AG04450 (cell line): ENCODE data around the gene MAP1S. TPM values are rescaled to one million over a fixed set of nuclear protein-coding genes. Genes with fewer than 3 reads are reported as not detected.

Experiments used
- CTCF ChIA-PET: fragments of 300-600, 350-600 bp; formaldehyde crosslinking; extraction: SDS; loops from one replicate; lab custom pipeline; 2022; ENCODE audit warnings: antibody characterized with exemption, inconsistent platforms; lab: Charles Lee
- POLR2A ChIA-PET: fragments of 350-600 bp; formaldehyde crosslinking; extraction: SDS; loops from one replicate; lab custom pipeline; 2021; ENCODE audit warnings: antibody characterized with exemption, inconsistent platforms; lab: Yijun Ruan, JAX
- DNase-seq: peaks from one replicate; pipeline ENCODE4 v3.0.0-alpha.2; 2011; ENCODE audit warnings: low read depth, low spot score
- H3K27ac ChIP-seq: one replicate; pipeline ENCODE4 v1.5.1; 2012; ENCODE audit warnings: low read depth, low read length, control low read depth
- H3K27me3 ChIP-seq: one replicate; pipeline ENCODE4 v1.6.0; 2012; ENCODE audit warnings: low read length; ENCODE audit not compliant: control insufficient read depth, insufficient read depth
- H3K4me3 ChIP-seq: 2 replicates; pipeline ENCODE4 v1.5.1; 2011; ENCODE audit warnings: mild to moderate bottlenecking, low read depth, low read length, control low read depth
- H3K9me3 ChIP-seq: 2 replicates; pipeline ENCODE4 v1.5.1; 2012; ENCODE audit warnings: low read length; ENCODE audit not compliant: control insufficient read depth, insufficient read depth
- CTCF ChIP-seq: IDR thresholded peaks from 2 replicates; pipeline ENCODE4 v1.5.1; 2011; ENCODE audit warnings: low read depth, low read length, control low read depth, inconsistent platforms
- polyA plus RNA-seq: library from polyadenylated mRNA; depleted of rRNA; stranded (reverse); fragments of >200 nt; gene quantifications from 2 replicates; pipeline ENCODE4 v1.2.3, GENCODE V29; 2011

MAP1S gene
- polyA plus RNA-seq, 1 experiment = 8.2 TPM

DNA sequence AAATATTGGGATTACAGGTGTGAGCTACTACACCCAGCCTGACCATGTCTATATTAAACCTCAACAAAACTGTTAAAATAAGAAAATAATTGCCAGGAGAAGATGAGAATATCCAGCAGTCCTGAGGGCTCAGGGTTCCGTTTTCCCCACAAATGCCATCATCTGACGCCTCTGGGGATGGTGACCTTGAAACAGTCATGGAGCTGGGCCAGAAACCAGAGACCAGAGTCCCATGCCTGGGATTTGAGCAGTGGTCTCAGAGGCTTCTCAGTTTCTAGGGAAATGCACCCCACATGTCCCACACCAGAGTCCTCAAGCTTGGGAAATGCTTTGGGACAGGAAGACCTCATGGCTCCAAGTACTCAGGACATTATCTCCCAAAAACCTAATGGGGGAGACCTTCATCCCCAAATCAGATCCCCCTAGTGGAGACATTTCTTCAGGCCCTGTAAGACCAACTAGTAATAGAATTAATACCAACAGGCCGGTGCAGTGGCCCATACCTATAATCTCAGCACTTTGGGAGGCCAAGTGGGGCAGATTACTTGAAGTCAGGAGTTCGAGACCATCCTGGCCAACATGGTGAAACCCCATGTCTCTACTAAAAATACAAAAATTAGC is 2.9 kb upstream of the MAP1S start:
- CTCF ChIA-PET = interaction anchor here (1.0 kb wide), 1 partner anchor 67 kb away, joined by 4 read pairs; no protein-coding TSS in a partner anchor
- no peak for DNase-seq
- Histone ChIP-seq H3K27ac (no peak overlapping the region), H3K4me3 (no peak overlapping the region), H3K9me3 (no peaks in the 10 kb centered on the region; the same call in 1 of the 2 replicates), H3K27me3 (no peaks in the 10 kb centered on the region)
- peak; percentile 29 for TF ChIP-seq CTCF
- POLR2A ChIA-PET = interaction anchor here (0.7 kb wide), 1 partner anchor 36 kb away, joined by 12 read pairs; no protein-coding TSS in a partner anchor

- Histone ChIP-seq H3K27me3 (no peaks in the 10 kb centered on the region), H3K27ac (no peak overlapping the region), H3K9me3 (no peaks in the 10 kb centered on the region; the same call in 1 of the 2 replicates), H3K4me3 (no peak overlapping the region)
- ChIA-PET CTCF (interaction anchor here (1.0 kb wide), 1 partner anchor 141 kb away, joined by 4 read pairs; the partner anchor contains the start of gene RPL18A), POLR2A (no interaction called here)
- DNase-seq = no peak
- no peak for TF ChIP-seq CTCF
These were observed 732 bp upstream of the MAP1S start for GRCh38 chr19:17718550-17718946.

- Histone ChIP-seq H3K27ac (no peak overlapping the region), H3K9me3 (no peaks in the 10 kb centered on the region; the same call in 1 of the 2 replicates), H3K4me3 (peak overlapping the region; percentile 87), H3K27me3 (no peaks in the 10 kb centered on the region)
- CTCF ChIA-PET = interaction anchor here (2.2 kb wide), 1 partner anchor 47 kb away, joined by 12 read pairs; no protein-coding TSS in a partner anchor
- no peak for DNase-seq
- no peak for TF ChIP-seq CTCF
- POLR2A ChIA-PET = interaction anchor here (0.6 to 1.0 kb wide), 2 partner anchors 23 to 110 kb away, joined by 3 to 5 read pairs; no protein-coding TSS in a partner anchor
These were observed 585 bp downstream of the MAP1S start for GRCh38 chr19:17719730-17720400.

DNA sequence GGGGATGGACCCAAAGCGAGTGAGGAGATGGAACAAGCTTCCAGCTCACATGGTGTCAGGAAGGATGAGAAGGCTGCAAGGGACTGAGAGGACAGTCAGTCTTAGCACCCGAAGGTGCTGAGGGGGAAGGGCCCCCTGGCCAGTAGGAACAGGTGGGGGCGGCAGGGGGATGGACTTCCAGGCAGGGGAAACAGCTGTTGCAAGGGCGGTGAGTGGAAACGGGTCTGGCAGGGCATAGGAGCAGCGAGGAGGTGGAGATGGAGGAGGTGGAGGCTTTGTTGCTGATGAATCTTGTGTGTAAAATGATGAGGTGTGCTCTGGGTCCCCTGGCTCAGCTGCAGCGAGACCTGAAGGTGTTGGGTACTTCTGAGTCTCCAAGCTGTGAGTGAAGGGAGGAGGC is 1.2 kb downstream of the MAP1S start:
- CTCF ChIA-PET = interaction anchor here (2.2 kb wide), 1 partner anchor 47 kb away, joined by 12 read pairs; no protein-coding TSS in a partner anchor
- POLR2A ChIA-PET = no interaction called here

More for the DNA sequence above, 1.2 kb downstream of the MAP1S start:
- Histone ChIP-seq H3K27ac (no peak overlapping the region), H3K4me3 (peak overlapping the region; percentile 87), H3K27me3 (no peaks in the 10 kb centered on the region), H3K9me3 (no peaks in the 10 kb centered on the region; the same call in 1 of the 2 replicates)
- no peak for DNase-seq
- TF ChIP-seq CTCF = no peak
